ENCODE measurements around the gene ACSS2. TPM values are rescaled to one million over a fixed set of nuclear protein-coding genes. Genes with fewer than 3 reads are reported as not detected.

ACSS2 gene
- total RNA-seq, 1 donor from 2014 or later = 18.7 TPM

DNA sequence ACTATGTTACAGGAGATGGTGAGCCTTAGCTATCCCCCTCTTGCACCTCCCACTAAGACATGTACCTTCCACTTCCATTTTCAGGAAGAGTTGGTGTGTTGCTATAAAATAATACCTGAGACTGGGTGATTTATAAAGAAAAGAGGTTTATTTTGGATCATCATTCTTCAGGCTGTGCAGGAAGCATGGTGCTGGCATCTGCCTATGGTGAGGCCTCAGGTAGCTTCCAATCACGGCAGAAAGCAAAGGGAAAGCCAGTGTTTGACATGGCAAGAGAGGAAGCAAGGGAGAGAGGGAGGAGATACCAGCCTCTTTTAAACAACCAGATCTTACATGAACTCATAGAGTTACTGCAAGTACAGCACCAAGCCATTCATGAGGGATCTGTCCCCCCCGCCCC is 47.0 kb downstream of the ACSS2 start:
- peaks cover 38% of the 10 kb centered on the region for H3K36me3 Mint-ChIP-seq (ENCODE audit: low read depth, unreplicated experiment)
- TF ChIP-seq EZH2 (IDR thresholded peaks at IDR 0.05; ENCODE audit: insufficient read depth, low read length) = no peak
- Histone ChIP-seq H3K27ac (ENCODE audit: low read depth, low read length) (no peak overlapping the region), H3K9me3 (ENCODE audit: insufficient read depth, low read depth, low read length) (no peaks in the 10 kb centered on the region), H3K4me1 (ENCODE audit: insufficient read depth, low read length) (peaks cover 7% of the 10 kb centered on the region), H4K20me1 (ENCODE audit: insufficient read depth, low read length) (no peaks in the 10 kb centered on the region), H3K36me3 (ENCODE audit: insufficient read depth, low read length) (peaks cover 7% of the 10 kb centered on the region), H2AFZ (ENCODE audit: low read depth, low read length) (no peak overlapping the region), H3K4me2 (ENCODE audit: low read length) (no peak overlapping the region), H3K27me3 (ENCODE audit: insufficient read depth, low read length) (no peaks in the 10 kb centered on the region), H3K79me2 (ENCODE audit: insufficient read depth, low read length) (no peaks in the 10 kb centered on the region), H3K4me3 (ENCODE audit: insufficient read depth, low read depth, low read length) (no peak overlapping the region), H3K9ac (ENCODE audit: low read length) (no peak overlapping the region)
- DNase-seq (ENCODE audit: low read depth) (no peak), FAIRE-seq (no peak)
- H3K27ac Mint-ChIP-seq (ENCODE audit: unreplicated experiment) = no peak overlapping the region
- peaks cover 3% of the 10 kb centered on the region for H3K4me1 Mint-ChIP-seq (ENCODE audit: low read depth, unreplicated experiment)
- peaks cover 5% of the 10 kb centered on the region for H3K9me3 Mint-ChIP-seq (ENCODE audit: unreplicated experiment)
- H3K4me3 Mint-ChIP-seq (ENCODE audit: unreplicated experiment) = no peak overlapping the region
- H3K27me3 Mint-ChIP-seq (ENCODE audit: low read depth, unreplicated experiment) = no peaks in the 10 kb centered on the region

DNA sequence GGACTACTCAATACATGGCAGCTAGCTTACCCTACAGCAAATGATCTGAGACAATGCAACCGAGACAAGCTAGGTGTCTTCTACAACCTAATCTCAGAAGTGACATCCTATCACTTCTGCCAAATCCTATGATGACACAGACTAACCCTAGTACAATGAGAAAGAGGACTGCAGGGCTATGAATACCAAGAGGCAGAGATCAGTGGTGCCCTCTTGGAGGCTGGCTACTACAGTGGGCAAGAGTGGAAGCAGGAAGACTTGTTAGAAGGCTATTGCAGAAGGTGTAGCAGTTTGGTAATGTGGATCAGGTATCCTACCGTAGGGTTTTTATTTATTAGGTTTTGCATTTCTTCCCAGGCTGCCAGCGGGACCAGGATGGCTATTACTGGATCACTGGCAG is 48.9 kb downstream of the ACSS2 start:
- no peaks in the 10 kb centered on the region for H3K27me3 ChIP-seq (ENCODE audit: insufficient read depth, low read length)
- H3K9me3 Mint-ChIP-seq (ENCODE audit: unreplicated experiment) = peaks cover 3% of the 10 kb centered on the region
- H3K4me3 ChIP-seq (ENCODE audit: insufficient read depth, low read depth, low read length) = no peak overlapping the region
- no peak overlapping the region for H3K27ac ChIP-seq (ENCODE audit: low read depth, low read length)
- peaks cover 11% of the 10 kb centered on the region for H3K36me3 ChIP-seq (ENCODE audit: insufficient read depth, low read length)
- no peaks in the 10 kb centered on the region for H3K27me3 Mint-ChIP-seq (ENCODE audit: low read depth, unreplicated experiment)
- H3K27ac Mint-ChIP-seq (ENCODE audit: unreplicated experiment) = no peak overlapping the region
- H3K9me3 ChIP-seq (ENCODE audit: insufficient read depth, low read depth, low read length) = no peaks in the 10 kb centered on the region
- peaks cover 42% of the 10 kb centered on the region for H3K36me3 Mint-ChIP-seq (ENCODE audit: low read depth, unreplicated experiment)
- H3K4me1 ChIP-seq (ENCODE audit: insufficient read depth, low read length) = peaks cover 7% of the 10 kb centered on the region
- FAIRE-seq (no peak), DNase-seq (ENCODE audit: low read depth) (no peak)
- H3K9ac ChIP-seq (ENCODE audit: low read length) = no peak overlapping the region
- H3K4me2 ChIP-seq (ENCODE audit: low read length) = no peak overlapping the region
- TF ChIP-seq EZH2 (IDR thresholded peaks at IDR 0.05; ENCODE audit: insufficient read depth, low read length) = no peak
- no peak for TF ChIP-seq CTCF (IDR thresholded peaks at IDR 0.05; ENCODE audit: insufficient read depth, low read depth, low read length)
- H3K4me1 Mint-ChIP-seq (ENCODE audit: low read depth, unreplicated experiment) = peaks cover 3% of the 10 kb centered on the region
- H2AFZ ChIP-seq (ENCODE audit: low read depth, low read length) = no peak overlapping the region
- no peaks in the 10 kb centered on the region for H4K20me1 ChIP-seq (ENCODE audit: insufficient read depth, low read length)
- no peaks in the 10 kb centered on the region for H3K79me2 ChIP-seq (ENCODE audit: insufficient read depth, low read length)
- H3K4me3 Mint-ChIP-seq (ENCODE audit: unreplicated experiment) = no peak overlapping the region

GRCh38 chr20:34925981-34926380 is 49.6 kb downstream of the ACSS2 start:
- H3K9me3 Mint-ChIP-seq (ENCODE audit: unreplicated experiment) = peaks cover 3% of the 10 kb centered on the region
- no peak for FAIRE-seq
- H3K27me3 Mint-ChIP-seq (ENCODE audit: low read depth, unreplicated experiment) = no peaks in the 10 kb centered on the region

More at GRCh38 chr20:34925981-34926380, 49.6 kb downstream of the ACSS2 start:
- Mint-ChIP-seq H3K36me3 (ENCODE audit: low read depth, unreplicated experiment) (peaks cover 44% of the 10 kb centered on the region), H3K27ac (ENCODE audit: unreplicated experiment) (no peak overlapping the region), H3K4me1 (ENCODE audit: low read depth, unreplicated experiment) (peaks cover 3% of the 10 kb centered on the region), H3K4me3 (ENCODE audit: unreplicated experiment) (no peak overlapping the region)
- H3K27me3 ChIP-seq (ENCODE audit: insufficient read depth, low read length) = no peaks in the 10 kb centered on the region
- no peak overlapping the region for H3K4me3 ChIP-seq (ENCODE audit: insufficient read depth, low read depth, low read length)
- peaks cover 13% of the 10 kb centered on the region for H3K36me3 ChIP-seq (ENCODE audit: insufficient read depth, low read length)
- no peak overlapping the region for H3K4me2 ChIP-seq (ENCODE audit: low read length)
- H3K79me2 ChIP-seq (ENCODE audit: insufficient read depth, low read length) = no peaks in the 10 kb centered on the region
- H3K27ac ChIP-seq (ENCODE audit: low read depth, low read length) = no peak overlapping the region
- DNase-seq (ENCODE audit: low read depth) = no peak
- no peak overlapping the region for H2AFZ ChIP-seq (ENCODE audit: low read depth, low read length)
- H3K4me1 ChIP-seq (ENCODE audit: insufficient read depth, low read length) = peaks cover 7% of the 10 kb centered on the region
- H3K9me3 ChIP-seq (ENCODE audit: insufficient read depth, low read depth, low read length) = no peaks in the 10 kb centered on the region
- TF ChIP-seq CTCF (IDR thresholded peaks at IDR 0.05; ENCODE audit: insufficient read depth, low read depth, low read length) (no peak), EZH2 (IDR thresholded peaks at IDR 0.05; ENCODE audit: insufficient read depth, low read length) (no peak)
- H4K20me1 ChIP-seq (ENCODE audit: insufficient read depth, low read length) = no peaks in the 10 kb centered on the region
- no peak overlapping the region for H3K9ac ChIP-seq (ENCODE audit: low read length)
